ENCODE measurements around the gene PCNX1.

- no peak for TF ChIP-seq CTCF (IDR thresholded peaks at IDR 0.05)
- TF ChIP-seq POLR2AphosphoS5 (IDR thresholded peaks at IDR 0.05): no peak
- TF ChIP-seq POLR2A (IDR thresholded peaks at IDR 0.05): no peak
- no peak for TF ChIP-seq EP300 (IDR thresholded peaks at IDR 0.05)
Observed at GRCh38 chr14:71122866-71123565, 215.8 kb downstream of the PCNX1 start.
